Activated CD8-positive, alpha-beta memory T cell treated with anti-CD3 and anti-CD28 coated beads for 1 hour (primary cell): ENCODE results near the gene CPEB4.
A peak's percentile ranks its signal among the peaks of the same experiment; 100 is the strongest.

Experiments used
- DNase-seq, 2 donors: peaks; one replicate each; pipeline ENCODE4 v3.0.0-alpha.2; 2020; ENCODE audit warnings: low read depth in 1 of 2; ENCODE audit errors: extremely low read depth in 1 of 2

Gene CPEB4

GRCh38 chr5:173941102-173941501, 53.0 kb downstream of the CPEB4 start:
- DNase-seq: no peak

GRCh38 chr5:173941758-173942401, 53.7 kb downstream of the CPEB4 start:
- DNase-seq: no peak

- no peak for DNase-seq
These were observed 56.4 kb downstream of the CPEB4 start for GRCh38 chr5:173944511-173944910.

- no peak for DNase-seq
These were observed 57.0 kb downstream of the CPEB4 start for GRCh38 chr5:173945160-173945559.

- DNase-seq: no peak
These were observed 58.2 kb downstream of the CPEB4 start for GRCh38 chr5:173946323-173946722.

GRCh38 chr5:173950829-173951228, 62.7 kb downstream of the CPEB4 start:
- DNase-seq: no peak

- DNase-seq: no peak
These were observed 65.5 kb downstream of the CPEB4 start for GRCh38 chr5:173953528-173954090.

GRCh38 chr5:173954671-173955521, 66.7 kb downstream of the CPEB4 start:
- DNase-seq: no peak

GRCh38 chr5:173960986-173961385, 72.8 kb downstream of the CPEB4 start:
- no peak for DNase-seq

GRCh38 chr5:173961418-173961817, 73.3 kb downstream of the CPEB4 start:
- DNase-seq: no peak

- DNase-seq: no peak
These were observed 74.4 kb downstream of the CPEB4 start for GRCh38 chr5:173962436-173962972.

- no peak for DNase-seq
These were observed 75.2 kb downstream of the CPEB4 start for GRCh38 chr5:173963182-173963838.

GRCh38 chr5:173963867-173964441, 75.8 kb downstream of the CPEB4 start:
- peak in 1 of 2 donors; percentile 12 for DNase-seq

- no peak for DNase-seq
These were observed 76.4 kb downstream of the CPEB4 start for GRCh38 chr5:173964506-173964905.

- no peak for DNase-seq
These were observed 79.1 kb downstream of the CPEB4 start for GRCh38 chr5:173967241-173967640.

GRCh38 chr5:173968154-173968797, 80.1 kb downstream of the CPEB4 start:
- no peak for DNase-seq

GRCh38 chr5:173969167-173970049, 81.3 kb downstream of the CPEB4 start:
- no peak for DNase-seq

- DNase-seq: no peak
These were observed 82.9 kb downstream of the CPEB4 start for GRCh38 chr5:173970878-173971650.
